HG03039 (cell line): ENCODE data around the gene SEMA5B.

Source experiments
- ATAC-seq: cut with Tn5 transposase; IDR thresholded peaks from one replicate; pipeline ENCODE4 v1.9.1; 2021; ENCODE audit warnings: mild to moderate bottlenecking, moderate library complexity; ENCODE audit not compliant: unreplicated experiment

The SEMA5B gene

DNA sequence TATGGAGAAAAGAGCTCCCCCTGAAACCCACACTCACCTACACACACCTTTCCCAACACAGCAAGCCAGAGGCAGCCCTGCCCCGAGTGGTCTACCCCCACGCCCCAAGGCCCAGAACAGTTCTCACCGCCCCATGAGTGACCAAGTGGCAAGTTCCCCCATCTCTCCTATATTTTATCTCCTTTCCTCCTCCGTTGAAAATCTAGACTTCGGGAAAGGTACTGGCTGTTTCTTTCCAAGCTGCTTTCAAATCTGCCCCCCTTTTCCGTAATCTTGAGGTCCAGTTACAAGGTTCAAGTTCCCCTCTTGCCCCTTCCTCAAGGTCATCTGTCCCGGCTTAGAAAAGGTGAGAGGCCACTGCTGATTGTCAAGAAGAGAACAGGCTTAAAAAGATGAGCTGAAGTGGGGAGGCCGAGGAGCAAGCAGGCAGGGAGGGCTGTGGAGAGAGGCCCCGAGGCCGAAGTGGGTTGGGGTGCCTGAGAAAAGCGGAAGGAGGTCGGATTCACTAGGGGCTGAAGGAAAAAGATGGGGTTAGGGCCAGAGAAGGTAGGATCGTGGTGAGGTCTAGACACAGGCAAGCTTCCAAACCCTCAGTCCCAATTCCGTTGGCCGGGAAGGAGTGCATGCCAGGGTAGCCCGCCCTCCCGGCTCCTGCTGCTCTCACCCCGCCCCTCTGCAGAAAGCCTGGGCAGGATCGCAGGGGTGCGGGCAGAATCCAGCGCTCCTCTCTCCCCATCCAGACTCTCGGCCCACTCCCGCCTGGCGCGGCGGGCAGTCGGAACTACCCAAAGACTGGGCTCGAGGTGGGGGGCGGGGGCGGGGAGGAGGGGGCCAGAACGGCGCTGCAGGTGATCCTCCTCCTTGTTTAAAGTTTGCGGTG is 1.7 kb downstream of the SEMA5B start:
- no peak for ATAC-seq

DNA sequence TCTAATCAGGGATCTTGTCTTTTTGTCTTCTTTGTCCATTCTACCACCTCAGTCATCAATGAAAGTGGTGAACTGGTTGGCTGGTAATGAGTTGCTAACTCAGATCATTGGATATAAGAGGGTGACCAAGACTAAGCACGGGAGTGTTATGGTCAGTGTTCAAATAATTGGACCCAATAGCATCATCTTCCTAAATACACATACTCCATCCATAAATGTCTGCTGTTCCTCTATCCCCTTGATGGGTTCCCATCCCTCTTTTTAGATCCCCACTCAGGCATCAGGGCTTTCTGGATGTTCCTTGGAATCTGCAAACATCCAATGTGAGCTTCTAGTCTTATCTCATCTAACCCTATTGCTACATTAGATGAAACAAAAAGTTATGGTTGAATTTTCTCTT is 3.5 kb downstream of the SEMA5B start:
- no peak for ATAC-seq

DNA sequence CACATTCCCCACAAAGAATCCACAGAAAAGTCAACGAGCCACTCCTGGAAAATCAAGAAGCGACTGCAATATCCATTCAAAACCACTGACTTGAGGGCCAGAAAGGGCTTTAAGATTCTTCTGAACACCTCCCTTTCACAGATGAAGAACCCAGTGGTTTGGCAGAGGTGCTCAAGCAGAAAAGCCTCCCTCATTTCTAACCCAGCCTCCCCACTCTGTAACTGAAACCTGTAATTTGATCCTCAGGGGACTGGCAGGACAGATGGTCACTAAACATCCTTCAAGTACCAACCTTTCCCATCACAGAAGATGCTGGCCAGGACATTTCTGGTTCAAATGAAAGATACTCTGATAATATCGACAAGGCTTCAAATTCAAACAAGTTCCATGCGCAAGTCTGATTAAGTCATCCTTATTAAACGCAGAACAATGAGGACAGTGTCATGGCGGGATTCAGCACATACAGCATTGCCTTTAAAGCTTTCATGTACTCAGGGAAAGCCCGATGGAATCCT is 5.5 kb downstream of the SEMA5B start:
- ATAC-seq: no peak

DNA sequence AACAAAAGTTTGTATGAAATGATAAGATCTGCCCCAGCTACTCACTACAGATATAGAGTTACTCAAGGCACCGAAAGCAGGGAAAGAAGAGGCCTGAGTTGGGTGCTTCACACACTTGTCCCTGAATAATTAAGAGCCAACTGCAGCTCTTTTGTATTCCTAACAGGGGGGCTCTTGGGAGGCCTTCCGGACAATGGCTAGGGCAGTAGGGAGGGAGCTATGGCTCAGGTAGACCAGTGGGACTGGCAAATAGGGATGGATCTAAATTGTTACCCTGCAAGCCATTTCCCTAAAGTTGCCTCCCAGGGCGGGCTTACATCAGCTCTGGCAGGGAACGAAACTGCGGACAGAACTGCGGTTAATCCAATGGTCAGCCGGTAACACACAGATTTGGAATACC is 6.2 kb downstream of the SEMA5B start:
- ATAC-seq: no peak

DNA sequence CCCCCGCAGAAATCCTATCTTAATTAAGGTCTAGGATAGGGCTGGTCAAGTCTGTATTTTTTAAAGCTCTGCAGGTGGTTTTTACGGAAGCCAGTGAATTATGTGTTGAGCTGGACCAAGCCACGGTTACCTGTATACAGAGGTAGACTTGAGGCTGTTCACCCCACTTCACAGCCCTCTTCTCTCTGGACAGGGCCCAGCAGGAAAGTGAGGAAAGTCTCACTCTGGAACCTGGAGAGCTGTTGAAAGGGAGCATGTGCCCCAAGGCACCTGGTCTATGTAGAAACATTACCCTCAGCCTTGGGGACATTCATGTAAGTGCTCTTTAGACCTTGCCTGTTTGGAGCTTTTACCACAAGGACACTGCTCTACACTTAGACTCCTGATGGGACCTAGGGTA is 6.9 kb downstream of the SEMA5B start:
- no peak for ATAC-seq

DNA sequence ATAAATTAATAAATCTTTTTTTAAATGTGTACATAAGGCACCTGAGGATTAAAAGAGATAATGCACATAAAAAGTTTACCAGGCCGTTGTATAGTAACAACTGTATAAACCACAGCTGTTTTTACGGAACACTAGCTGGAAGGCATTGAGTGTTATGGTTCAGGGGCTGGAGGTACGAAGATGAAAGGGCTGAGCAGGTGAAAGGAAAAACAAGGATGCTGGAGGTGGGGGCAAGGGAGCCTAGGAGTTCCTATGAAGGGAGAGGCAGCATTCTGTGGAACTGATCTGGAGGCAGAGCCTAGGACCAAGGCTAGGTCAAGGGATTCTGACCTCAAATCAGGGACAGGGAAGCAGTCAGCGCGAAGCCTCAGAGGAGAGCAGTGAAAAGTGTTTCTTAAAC is 8.0 kb downstream of the SEMA5B start:
- ATAC-seq: no peak

DNA sequence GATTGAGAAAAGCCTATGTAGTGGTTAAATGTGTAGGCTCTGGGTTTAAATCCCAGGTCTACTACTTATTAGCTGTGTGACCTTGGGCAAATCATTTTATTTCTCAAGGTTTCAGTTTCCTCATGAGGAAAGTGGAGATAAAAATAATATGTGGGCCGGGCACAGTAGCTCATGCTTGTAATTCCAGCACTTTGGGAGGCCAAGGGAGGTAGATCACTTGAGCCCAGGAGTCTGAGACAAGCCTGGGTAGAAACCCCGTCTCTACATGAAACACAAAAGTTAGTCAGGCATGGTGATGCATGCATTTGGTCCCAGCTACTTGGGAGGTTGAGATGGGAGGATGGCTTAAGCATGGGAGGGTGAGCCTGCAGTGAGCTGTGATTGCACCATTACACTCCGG is 8.4 kb downstream of the SEMA5B start:
- ATAC-seq: no peak

DNA sequence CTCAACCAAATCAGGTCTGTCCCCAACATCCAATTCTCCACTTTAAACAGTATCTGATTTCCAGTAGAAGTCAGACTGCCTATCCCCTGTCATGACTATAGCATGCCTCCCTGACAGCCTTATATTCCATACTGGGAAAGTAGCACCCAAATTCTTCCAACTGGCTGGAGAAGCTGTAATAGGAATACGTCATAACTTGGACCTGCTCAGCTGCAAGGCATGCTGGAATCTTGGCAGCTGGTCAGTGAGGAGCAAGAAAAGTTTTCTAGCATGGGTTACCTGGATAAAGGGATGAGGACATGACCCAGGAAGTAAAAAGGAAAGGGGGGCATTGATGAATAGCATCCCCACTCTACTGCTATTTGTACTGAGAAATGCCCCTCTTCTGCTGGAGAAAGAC is 8.9 kb downstream of the SEMA5B start:
- no peak for ATAC-seq

DNA sequence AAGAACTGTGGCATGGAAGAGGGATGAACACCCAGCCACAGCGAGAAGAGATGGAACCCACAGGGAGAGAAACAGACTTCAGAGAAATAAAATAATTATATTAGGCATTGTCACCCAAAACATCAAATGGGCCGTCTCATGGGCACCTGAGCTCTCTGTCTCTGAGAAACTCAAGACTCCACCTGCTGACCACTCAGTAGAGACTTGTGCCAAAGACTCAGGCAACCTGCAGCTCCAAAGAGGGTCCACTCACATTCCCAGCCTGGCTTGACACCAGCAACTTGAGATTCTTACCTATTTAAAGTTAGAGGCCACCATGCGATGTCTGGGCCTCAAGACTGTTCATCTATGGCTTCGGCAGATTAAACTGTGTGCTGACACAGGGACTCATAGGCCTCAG is 12.0 kb downstream of the SEMA5B start:
- ATAC-seq: no peak

DNA sequence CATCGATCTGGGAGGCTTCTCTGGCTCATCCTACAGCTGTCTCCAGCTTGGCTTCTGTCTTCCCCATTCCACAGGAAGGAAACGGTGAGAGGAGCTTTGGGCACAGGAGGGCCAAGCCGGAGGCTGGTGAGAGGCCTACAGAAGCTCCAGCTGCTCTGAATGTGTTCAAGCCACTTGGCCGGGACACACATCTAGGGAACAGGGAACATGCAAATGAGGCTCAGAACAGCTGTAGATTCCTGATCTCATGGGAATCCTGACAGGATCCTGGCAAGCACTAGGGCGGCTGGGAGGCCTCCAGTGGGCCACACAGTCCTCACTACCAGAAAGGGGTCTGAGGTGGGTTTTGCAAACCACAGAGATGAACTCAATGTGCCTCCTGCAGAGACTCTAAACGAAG is 13.7 kb downstream of the SEMA5B start:
- no peak for ATAC-seq

DNA sequence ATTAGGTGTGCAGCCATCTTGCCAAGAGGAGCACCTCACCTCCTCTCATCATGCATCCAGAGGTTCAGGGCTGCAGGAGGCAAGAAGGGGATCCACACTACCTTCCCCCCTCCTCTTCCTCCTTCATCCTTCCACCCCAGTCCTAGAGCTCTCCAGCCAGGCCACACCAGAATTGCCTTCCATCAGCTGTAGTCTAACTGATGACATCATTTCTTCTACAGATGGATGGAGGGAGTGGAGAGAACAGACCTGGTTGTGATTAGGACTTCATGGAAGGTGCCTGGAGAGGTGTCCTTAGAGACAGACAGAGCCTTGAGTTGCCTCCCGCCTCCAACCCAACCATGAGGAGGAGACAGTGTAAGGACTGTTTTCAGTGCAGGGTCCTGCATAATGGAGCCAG is 14.9 kb downstream of the SEMA5B start:
- ATAC-seq: no peak

DNA sequence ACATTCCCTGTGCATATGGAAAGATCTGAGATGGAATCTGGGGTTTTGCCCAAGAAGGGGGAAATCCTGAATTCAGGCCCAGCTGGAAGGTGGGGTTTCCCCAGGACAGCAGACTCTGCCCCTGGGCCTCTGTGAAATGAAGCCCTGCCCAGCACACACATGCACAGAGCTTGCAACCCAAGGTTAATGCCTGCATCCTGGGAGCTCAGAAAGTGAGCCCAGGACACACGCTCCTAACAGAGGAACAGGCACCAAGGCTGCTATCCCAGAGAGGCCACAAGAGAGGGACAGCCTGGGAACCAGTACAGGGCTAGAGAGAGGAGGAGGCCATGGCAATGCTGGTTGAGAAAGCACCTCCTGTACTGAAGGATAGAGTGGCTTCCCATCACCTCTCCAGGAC is 16.1 kb downstream of the SEMA5B start:
- no peak for ATAC-seq

DNA sequence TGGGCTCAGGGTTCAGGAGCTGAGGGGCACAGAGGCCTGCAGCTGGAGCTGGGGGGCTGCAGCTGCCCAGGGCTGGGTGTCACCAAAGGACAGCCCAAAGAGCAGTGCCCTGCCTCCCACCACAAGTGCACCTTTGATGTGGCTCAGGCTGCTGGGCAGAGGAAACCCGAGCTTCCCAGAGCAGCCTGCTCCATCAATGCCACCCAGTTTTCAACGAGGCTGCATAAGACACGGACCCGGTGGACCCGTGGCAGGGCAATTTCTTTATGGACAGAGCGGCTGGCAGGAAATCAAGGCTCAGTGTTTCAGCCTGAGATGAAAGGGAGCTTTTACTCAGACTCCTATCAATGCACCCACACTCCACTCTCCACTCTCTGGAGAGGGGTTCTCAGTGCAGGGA is 18.7 kb downstream of the SEMA5B start:
- no peak for ATAC-seq

DNA sequence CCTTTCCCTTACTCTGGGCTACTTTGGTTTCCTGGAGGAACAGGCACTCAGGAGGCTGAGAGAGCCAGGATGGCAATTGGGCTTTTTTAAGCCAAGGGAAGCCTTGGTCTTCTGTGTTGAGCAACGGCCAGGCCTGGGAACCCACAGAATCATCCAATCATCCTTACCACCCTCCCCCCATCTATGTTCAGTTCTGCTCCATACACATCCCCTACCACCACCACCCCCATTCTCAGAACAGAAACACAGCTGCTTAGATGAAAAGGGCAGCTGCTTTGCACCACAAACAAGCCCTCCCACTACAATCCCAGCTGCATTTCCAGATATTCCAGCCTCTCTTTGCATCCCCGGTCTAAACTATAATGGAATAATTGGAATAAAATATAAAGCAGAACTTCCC is 21.0 kb downstream of the SEMA5B start:
- no peak for ATAC-seq

DNA sequence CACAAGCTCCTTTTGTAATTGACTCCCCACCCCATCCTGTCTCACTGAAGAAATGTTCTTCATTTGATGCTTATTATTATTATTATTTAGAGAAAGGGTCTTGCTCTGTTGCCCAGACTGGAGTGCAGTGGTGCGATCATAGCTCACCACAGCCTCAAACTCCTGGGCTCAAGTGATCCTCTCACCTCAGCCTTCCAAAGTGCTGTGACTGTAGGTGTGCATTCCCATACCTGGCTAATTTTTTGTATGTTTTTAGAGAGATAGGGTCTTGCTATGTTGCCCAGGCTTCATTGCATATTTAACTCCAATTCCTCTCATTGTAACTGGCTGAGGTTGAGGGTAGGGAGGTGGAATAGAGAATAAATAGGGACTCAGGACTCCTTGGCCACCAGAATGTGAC is 22.3 kb downstream of the SEMA5B start:
- no peak for ATAC-seq

DNA sequence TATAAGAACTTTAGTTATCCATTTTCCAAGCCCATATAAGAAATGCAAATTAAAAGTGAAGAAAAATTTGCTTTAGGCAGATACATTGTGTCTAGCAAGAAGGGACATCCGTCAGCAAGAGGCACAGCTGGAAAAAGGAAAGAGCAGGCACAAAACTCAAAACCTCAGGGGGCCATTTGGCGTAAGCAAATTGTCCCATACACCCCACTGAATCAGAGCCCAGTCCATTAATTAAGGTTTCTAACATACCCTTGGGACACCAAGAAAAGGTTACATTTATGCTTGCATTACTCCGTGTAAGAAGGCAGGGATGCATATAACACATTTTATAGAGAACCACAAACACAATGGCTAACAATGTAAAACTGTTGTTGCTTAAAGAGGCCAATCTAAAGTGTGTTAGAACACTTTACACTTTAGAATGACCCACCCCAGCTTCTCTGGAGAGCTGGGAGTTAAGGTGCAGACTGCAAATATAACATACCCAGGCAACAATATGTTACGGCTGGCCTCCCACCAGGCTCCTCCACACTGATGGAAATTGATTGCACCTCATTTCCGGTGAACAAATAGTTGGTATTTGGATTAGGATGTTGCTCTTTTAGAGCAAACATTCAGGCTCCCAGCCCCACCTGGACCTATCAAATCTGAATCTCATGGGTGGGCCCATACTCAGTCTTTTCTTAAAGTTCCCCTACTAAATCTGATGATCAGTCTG is 23.2 kb downstream of the SEMA5B start:
- no peak for ATAC-seq

DNA sequence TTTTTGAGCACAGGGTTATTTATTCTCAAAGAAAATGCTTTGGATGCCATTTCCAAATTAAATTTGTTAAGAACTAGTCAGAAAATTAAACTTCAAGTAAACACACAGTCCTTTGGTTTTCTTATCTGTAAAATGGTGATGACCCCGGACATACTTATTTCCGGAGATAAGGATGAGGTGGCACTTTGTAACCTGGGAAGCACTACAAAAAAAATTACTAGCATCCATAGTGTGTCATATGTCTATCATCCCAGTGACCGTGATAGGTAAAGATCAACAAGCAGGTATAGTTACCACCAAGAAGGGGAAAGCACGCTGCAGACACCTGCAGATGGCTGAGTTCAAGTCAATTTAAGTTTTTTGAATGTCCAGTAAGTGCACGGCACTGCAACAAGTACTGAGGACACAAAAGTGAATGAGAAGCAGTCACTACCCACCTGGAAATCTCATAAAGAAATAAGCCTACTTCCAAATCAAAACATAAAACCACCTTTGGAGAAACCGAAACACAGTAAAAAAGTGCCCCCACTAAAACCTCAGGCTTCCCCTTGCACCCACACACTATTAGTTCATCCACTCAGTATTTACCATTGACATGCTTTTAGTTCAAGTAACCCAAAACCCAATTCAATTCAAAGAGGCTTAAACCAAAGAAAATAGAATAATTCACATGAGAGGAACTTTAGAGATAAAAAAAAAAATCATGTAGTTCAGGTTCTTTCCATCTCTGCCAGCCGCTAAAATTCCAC is 24.6 kb downstream of the SEMA5B start:
- ATAC-seq: no peak

DNA sequence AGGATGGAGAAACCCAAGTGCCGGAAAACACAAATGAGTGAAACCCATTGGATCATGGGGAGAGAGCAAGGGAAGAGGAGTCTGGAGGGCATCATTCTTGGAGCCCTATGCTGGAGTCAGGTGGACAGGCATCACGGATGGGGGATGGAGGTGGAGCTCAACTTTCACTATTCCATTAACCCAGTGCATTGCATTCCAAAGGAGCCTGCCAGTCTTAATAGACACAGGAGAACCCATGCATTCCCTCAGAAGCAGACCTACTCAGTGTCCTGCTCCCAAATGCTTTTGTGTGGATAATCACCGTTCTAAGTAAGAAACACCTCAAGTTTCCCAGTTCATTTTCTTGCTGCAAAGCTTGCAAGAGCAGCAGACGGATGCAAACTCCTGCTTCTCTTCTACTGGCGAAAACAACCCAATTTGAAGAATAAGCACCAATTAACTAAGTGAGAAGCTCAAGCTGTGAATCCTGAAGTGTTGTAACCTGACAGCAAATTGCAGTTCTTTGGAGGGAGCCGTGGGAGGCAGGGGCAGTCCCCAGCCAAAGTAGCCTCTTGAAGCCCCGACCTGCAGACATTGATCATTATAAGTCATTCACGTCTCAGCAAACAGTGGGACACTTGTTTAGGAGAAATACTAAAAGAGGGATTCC is 25.3 kb downstream of the SEMA5B start:
- ATAC-seq: no peak

DNA sequence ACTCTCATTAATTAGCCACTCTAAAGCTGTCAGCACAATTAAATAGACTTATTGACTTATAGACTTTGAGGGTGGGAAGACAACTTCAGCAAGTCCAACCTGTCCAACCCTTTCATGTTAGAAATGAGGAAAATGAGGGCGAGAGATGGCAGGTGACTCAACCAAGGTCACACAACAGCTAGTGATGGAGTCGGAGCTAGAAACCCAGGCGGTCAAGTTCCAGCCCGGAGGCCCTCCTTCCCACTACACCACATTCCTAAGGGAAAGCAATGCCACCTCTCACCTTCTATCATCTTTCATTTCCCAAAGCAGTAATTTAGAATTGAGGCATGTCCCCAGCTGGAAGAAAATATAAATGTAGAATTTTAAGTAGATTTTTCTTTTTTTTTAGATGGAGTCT is 28.7 kb downstream of the SEMA5B start:
- no peak for ATAC-seq

DNA sequence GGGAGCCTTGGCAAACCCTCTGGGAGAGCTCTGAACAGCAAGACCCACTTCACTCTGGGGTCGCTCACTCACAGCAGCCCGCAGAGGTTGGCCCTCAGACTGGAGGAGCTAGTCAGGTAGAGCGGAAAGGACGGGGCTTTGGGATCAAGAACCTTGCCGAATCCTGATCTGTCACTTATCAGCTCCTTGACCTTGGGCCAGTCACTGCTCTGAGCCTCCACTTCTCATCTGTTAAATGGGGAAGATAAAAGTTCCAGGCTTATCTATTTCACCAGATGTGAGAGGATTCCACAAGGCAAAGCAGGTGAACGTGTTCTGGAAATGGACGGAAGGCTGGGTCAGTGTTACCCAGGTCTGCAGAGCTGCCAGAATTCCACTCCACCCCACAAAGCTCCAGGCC is 29.4 kb downstream of the SEMA5B start:
- no peak for ATAC-seq

DNA sequence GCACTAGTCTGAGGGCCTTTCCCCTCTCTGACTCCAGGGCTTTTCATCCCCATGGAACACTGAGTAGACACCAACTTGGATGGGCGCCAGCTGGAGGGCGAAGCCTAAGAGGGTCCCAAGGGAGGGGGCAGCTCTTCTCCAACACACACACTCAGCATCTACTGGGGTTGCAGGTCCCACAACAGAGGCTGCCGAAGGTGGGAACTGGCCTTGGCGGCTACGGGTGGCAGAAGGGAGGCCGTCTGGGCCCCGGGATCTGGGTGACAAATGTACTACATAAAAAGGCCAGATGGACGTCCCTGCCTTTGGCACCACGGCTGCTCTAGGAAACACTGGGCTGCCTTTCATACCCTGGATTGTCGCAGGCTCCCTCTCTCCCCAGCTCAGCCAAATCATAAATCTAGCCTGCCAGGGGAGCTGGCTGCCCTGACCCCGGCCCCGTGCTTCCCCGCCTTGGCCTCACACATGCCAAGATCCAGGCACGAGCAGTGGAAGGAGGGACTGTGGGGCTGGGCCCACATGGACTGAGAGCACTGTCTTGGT is 31.5 kb downstream of the SEMA5B start:
- ATAC-seq: no peak
